ENCODE measurements around the gene TAPT1. TPM values are rescaled to one million over a fixed set of nuclear protein-coding genes. Genes with fewer than 3 reads are reported as not detected.

TAPT1 gene
- total and polyA plus RNA-seq, 9 of the 15 experiments (the other 6 are each of a cell fraction or from before 2014, with no cell fraction given), result 1.6 to 36.7 (median 20.7) TPM

DNA sequence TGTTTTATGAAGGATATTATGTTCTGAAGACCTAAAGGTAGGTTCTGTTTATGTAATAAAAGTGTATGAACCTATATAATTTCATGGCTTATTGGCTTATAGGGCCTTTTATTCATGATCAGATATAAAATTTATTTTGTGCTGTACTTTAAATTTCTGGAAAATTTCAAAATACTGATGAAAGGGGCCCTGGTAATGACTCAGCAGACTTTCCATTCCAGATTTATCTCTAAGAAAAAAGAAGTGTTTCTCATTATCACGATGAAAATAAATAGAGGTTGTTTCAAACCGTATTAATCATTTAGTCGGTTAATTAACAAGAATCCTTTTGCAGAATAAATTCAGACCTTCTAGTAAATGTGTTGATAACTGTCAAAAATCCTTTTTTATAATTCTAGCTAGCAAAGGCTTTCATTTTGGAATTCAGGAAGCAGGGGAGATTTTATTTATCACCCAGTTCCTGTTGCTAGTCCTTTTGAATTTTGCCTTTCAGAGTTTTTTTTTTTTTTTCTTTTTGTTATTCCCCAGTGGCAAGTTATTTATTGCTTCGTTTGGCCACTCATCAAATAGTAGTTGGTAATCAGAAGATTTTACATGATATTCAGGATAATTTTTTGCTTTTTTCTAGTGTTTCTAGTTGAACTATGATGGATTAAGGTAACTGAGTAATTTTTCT lies 5.4 kb upstream of the TAPT1 start:
- in situ Hi-C loops (cut with MboI) (loop anchor here (25.0 kb wide), 1 partner anchor 744 kb away; no protein-coding TSS in a partner anchor), intact Hi-C loops (cut with micrococcal nuclease) (no loop called here)
- Histone ChIP-seq H3K79me2 (ENCODE audit: control insufficient read depth, insufficient read depth, low read length) (peaks cover 23% of the 10 kb centered on the region), H2AFZ (ENCODE audit: low read depth, low read length) (no peak overlapping the region), H3K4me1 (replicated peaks in 1 of 2; ENCODE audit: control insufficient read depth in 2 of 2, insufficient read depth in 2 of 2, low read length in 2 of 2) (peaks cover 5 to 6% of the 10 kb centered on the region in 2 experiments; a peak in 4 of 5 replicates), H4K20me1 (replicated peaks; ENCODE audit: control insufficient read depth, insufficient read depth, low read length) (no peaks in the 10 kb centered on the region), H3K9me3 (replicated peaks; ENCODE audit: control insufficient read depth, insufficient read depth, low read depth, low read length) (no peaks in the 10 kb centered on the region), H3K9ac (ENCODE audit: insufficient read depth in 1 of 2, low read depth in 2 of 2, low read length in 2 of 2) (no peak overlapping the region), H3K4me2 (ENCODE audit: insufficient read depth, low read length) (no peak overlapping the region), H3K27me3 (ENCODE audit: control insufficient read depth in 2 of 2, insufficient read depth in 2 of 2, low read length in 2 of 2) (no peaks in the 10 kb centered on the region), H3K9me1 (ENCODE audit: control insufficient read depth, insufficient read depth, low read length) (no peaks in the 10 kb centered on the region), H3K36me3 (ENCODE audit: control insufficient read depth, insufficient read depth, low read length) (no peaks in the 10 kb centered on the region), H3K4me3 (no peak overlapping the region), H3K27ac (ENCODE audit: extremely low read depth, low read depth, low read length) (peak overlapping the region; percentile 15; the same call in 1 of the 3 replicates)
- 2% methylated on average over 4 of the region's 4 CpGs for WGBS (ENCODE audit: insufficient coverage, low coverage, missing lambda C conversion rate)
- CTCF ChIA-PET (ENCODE audit: low intra/inter-chr PET ratio), result no interaction called here
- no TSS peak for BruUV-seq (replicated peaks)
- DNase-seq (ENCODE audit: extremely low read depth in 1 of 4, low spot score in 3 of 4) (no peak), ATAC-seq (no peak), FAIRE-seq (no peak)
- POLR2A ChIA-PET, result no interaction called here
- no peak for TF ChIP-seq ZC3H11A (IDR thresholded peaks at IDR 0.05; ENCODE audit: low read depth, low read length)
- TF ChIP-seq RREB1 (CRISPR knock-in tag; IDR thresholded peaks at IDR 0.05), result no peak
- TF ChIP-seq CBFA2T2 (conservative IDR thresholded peaks at IDR 0.05), result no peak
- TF ChIP-seq NCOA2 (IDR thresholded peaks at IDR 0.05; ENCODE audit: partially characterized antibody in 2 of 2), result no peak
- no peak for TF ChIP-seq MYC (IDR thresholded peaks at IDR 0.05; ENCODE audit: low read depth, low read length)
- no peak for TF ChIP-seq MYC (CRISPR knock-in tag; IDR thresholded peaks at IDR 0.05; ENCODE audit: borderline replicate concordance, low read depth)
- TF ChIP-seq, protein P1, sequence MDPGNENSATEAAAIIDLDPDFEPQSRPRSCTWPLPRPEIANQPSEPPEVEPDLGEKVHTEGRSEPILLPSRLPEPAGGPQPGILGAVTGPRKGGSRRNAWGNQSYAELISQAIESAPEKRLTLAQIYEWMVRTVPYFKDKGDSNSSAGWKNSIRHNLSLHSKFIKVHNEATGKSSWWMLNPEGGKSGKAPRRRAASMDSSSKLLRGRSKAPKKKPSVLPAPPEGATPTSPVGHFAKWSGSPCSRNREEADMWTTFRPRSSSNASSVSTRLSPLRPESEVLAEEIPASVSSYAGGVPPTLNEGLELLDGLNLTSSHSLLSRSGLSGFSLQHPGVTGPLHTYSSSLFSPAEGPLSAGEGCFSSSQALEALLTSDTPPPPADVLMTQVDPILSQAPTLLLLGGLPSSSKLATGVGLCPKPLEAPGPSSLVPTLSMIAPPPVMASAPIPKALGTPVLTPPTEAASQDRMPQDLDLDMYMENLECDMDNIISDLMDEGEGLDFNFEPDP (CRISPR knock-in tag; IDR thresholded peaks at IDR 0.05), result no peak
- TF ChIP-seq MAFK (IDR thresholded peaks at IDR 0.05; ENCODE audit: low read length), result peak; percentile 42; the same call in 1 of the 2 replicates
- no peak for TF ChIP-seq NR3C1 (CRISPR knock-in tag; IDR thresholded peaks at IDR 0.05)
- peak; percentile 36; the same call in 1 of the 2 replicates for TF ChIP-seq DPF2 (IDR thresholded peaks at IDR 0.05)
- peak; percentile 84 for TF ChIP-seq NFE2 (IDR thresholded peaks at IDR 0.05; ENCODE audit: low read depth)
- no peak for TF ChIP-seq ATF6 (CRISPR knock-in tag; IDR thresholded peaks at IDR 0.05)
- TF ChIP-seq CXXC5 (CRISPR knock-in tag; IDR thresholded peaks at IDR 0.05), result no peak
- no peak for TF ChIP-seq GTF2A2 (tag; IDR thresholded peaks at IDR 0.05)

Data from K562 (cell line).